ENCODE measurements around the gene PPP1R14C. TPM values are rescaled to one million over a fixed set of nuclear protein-coding genes. Genes with fewer than 3 reads are reported as not detected.
"Not testable (repeated sequence)": the region's sequence is repeated elsewhere in the genome, so short reads cannot be mapped to it uniquely, and the experiment has no call there.

PPP1R14C gene
- total RNA-seq, 4 donors from 2014 or later = 2.1 to 2.9 TPM; not detected in 2

- H3K4me1 ChIP-seq = no peaks in the 10 kb centered on the region
- H3K36me3 ChIP-seq = no peaks in the 10 kb centered on the region
- no peak overlapping the region for H3K27ac ChIP-seq
- H3K27me3 ChIP-seq = no peaks in the 10 kb centered on the region
- no peaks in the 10 kb centered on the region for H3K9me3 ChIP-seq
- no peak for DNase-seq
- TF ChIP-seq, protein P1, sequence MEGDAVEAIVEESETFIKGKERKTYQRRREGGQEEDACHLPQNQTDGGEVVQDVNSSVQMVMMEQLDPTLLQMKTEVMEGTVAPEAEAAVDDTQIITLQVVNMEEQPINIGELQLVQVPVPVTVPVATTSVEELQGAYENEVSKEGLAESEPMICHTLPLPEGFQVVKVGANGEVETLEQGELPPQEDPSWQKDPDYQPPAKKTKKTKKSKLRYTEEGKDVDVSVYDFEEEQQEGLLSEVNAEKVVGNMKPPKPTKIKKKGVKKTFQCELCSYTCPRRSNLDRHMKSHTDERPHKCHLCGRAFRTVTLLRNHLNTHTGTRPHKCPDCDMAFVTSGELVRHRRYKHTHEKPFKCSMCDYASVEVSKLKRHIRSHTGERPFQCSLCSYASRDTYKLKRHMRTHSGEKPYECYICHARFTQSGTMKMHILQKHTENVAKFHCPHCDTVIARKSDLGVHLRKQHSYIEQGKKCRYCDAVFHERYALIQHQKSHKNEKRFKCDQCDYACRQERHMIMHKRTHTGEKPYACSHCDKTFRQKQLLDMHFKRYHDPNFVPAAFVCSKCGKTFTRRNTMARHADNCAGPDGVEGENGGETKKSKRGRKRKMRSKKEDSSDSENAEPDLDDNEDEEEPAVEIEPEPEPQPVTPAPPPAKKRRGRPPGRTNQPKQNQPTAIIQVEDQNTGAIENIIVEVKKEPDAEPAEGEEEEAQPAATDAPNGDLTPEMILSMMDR (IDR thresholded peaks at IDR 0.05) = no peak
- no peak for TF ChIP-seq POLR2A (IDR thresholded peaks at IDR 0.05)
- no peak overlapping the region for H3K4me3 ChIP-seq
- intact Hi-C loops (cut with DNase I; ENCODE audit: low total_unique reads) = no loop called here
Measured at GRCh38 chr6:150177952-150178520, 35.2 kb downstream of the PPP1R14C start.

DNA sequence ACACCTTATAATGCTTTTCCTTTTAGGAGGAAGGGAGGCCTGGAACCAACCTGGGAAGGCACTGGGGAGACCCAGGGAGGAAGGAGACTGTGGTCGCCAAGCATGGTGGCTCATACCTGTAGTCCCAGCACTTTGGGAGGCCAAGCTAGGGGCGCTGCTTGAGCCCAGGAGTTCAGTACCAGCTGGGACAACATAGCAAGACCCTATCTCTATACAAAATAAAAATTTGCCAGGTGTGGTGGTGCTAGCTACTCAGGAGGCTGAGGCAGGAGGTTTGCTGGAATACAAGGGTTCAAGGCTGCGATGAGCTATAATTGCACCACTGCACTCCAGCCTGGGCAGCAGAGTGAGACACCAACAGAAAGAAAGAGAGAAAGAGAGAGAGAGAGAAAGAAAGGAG is 36.2 kb downstream of the PPP1R14C start:
- no peak overlapping the region for H3K4me3 ChIP-seq
- H3K27ac ChIP-seq = no peak overlapping the region
- no peaks in the 10 kb centered on the region for H3K36me3 ChIP-seq
- DNase-seq = no peak
- TF ChIP-seq POLR2A (IDR thresholded peaks at IDR 0.05) = no peak
- TF ChIP-seq, protein P1 (IDR thresholded peaks at IDR 0.05) = no peak
- no peaks in the 10 kb centered on the region for H3K4me1 ChIP-seq
- no peaks in the 10 kb centered on the region for H3K27me3 ChIP-seq
- intact Hi-C loops (cut with DNase I; ENCODE audit: low total_unique reads) = no loop called here
- no peaks in the 10 kb centered on the region for H3K9me3 ChIP-seq

GRCh38 chr6:150179907-150180424 is 37.1 kb downstream of the PPP1R14C start:
- H3K36me3 ChIP-seq; H3K27ac ChIP-seq; H3K4me1 ChIP-seq; DNase-seq; H3K4me3 ChIP-seq; H3K27me3 ChIP-seq; intact Hi-C loops (cut with DNase I; ENCODE audit: low total_unique reads); H3K9me3 ChIP-seq: not testable (repeated sequence)

- Histone ChIP-seq H3K27me3 (no peaks in the 10 kb centered on the region), H3K27ac (no peak overlapping the region), H3K4me3 (no peak overlapping the region), H3K4me1 (no peaks in the 10 kb centered on the region), H3K9me3 (no peaks in the 10 kb centered on the region), H3K36me3 (no peaks in the 10 kb centered on the region)
- TF ChIP-seq POLR2A (IDR thresholded peaks at IDR 0.05) = no peak
- TF ChIP-seq, protein P1 (IDR thresholded peaks at IDR 0.05) = no peak
- intact Hi-C loops (cut with DNase I; ENCODE audit: low total_unique reads) = no loop called here
- DNase-seq = no peak
Measured at GRCh38 chr6:150180517-150180916, 37.7 kb downstream of the PPP1R14C start.

DNA sequence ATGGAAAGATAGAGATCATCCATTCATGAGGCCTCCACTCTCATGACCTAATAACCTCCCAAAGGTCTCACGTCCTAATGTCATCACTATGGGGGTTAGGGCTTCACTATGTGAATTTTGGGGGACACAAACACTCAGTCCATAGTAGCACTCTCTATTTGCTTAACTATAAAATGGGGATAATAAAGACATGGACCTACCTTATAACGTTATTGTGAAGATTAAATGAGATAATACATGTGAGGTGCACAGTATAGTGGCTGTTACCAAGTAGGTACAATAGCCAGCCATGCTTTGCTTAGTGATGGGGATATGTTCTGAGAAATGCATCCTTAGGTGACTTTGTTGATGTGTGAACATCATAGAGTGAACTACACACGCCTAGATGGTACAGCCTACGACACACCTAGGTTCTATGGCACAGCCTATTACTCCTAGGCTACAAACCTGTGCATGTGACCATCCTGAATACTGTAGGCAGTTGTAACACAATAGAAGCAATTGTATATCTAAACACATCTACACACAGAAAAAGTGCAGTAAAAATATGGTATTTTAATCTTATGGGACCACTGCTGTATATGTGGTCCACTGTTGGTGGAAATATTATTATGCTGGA is 39.7 kb downstream of the PPP1R14C start:
- H3K27ac ChIP-seq = no peak overlapping the region
- H3K4me3 ChIP-seq = no peak overlapping the region
- TF ChIP-seq, protein P1 (IDR thresholded peaks at IDR 0.05) = no peak
- no peak for TF ChIP-seq POLR2A (IDR thresholded peaks at IDR 0.05)
- H3K27me3 ChIP-seq = no peaks in the 10 kb centered on the region
- H3K9me3 ChIP-seq = no peaks in the 10 kb centered on the region
- intact Hi-C loops (cut with DNase I; ENCODE audit: low total_unique reads) = no loop called here
- no peaks in the 10 kb centered on the region for H3K36me3 ChIP-seq
- no peaks in the 10 kb centered on the region for H3K4me1 ChIP-seq
- no peak for DNase-seq

Measured in uterus (tissue), 4 donors.